T-helper 9 cell (primary cell): ENCODE data around the gene KCNH3.

Experiments
- DNase-seq: peaks from one replicate; pipeline ENCODE4 v3.0.0-alpha.2; 2020

KCNH3 gene

GRCh38 chr12:49564686-49565405 lies 26.0 kb downstream of the KCNH3 start:
- no peak for DNase-seq

DNA sequence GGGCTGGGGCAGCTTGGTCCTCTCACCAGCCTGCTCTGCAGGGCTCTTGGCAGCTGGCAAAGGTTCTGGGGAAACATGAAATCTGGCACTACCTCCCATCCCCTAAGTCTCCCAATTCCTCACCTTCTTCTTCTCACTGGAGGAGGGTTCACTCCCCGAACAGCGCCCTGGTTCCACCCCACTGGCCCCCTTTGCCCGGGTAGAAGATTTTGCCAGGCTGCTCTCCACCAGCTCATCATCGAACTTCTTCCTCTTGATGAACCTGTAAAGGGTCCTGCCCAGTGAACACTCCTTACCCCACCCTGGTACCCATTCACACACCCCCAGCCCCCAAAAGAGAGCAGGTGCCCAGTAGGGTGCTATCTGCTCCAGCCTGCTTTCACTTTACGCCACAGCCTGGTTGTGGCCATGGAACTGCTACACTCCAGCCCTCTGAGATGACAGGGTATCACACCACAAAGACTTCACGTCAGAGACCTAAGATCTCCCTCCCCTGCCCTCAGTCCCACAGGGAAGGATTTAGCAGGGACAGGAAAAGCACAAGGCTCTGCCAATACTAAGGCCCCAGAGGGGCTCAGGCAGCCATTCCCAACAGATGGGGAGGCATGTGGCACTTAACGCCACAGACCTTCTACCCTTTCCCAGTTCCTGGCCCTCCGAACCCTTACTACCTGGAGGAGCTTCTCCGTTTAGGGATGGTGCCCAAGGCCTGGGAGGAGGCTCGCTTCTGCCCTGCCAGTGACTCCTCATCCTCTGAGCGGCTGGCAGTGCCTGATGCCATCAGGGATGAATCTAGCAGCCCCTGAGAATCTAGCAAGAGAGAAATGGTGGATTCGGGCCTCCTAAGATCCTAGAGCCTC lies 26.8 kb downstream of the KCNH3 start:
- DNase-seq, result no peak

DNA sequence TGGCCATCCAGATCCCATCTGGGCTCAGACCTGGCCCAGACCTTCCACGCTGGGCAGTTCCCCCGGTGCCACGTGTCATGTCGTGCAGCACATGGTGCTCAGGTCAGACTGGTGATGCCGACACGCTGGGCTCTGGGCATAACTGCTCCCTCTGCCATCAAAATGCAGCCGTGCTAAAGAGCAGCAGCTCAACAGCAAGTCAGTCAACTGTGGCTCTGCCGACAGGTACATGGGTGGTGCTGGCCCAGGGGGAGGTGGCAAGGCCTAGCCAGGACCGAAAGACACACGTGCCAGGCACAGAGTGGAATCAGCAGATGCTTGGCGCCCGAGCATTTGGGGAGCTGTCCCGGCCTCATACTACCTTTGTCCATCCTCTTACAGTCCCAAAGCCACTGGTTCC lies 27.5 kb downstream of the KCNH3 start:
- DNase-seq, result no peak

- DNase-seq, result no peak
Measured at GRCh38 chr12:49567302-49567610, 28.4 kb downstream of the KCNH3 start.

DNA sequence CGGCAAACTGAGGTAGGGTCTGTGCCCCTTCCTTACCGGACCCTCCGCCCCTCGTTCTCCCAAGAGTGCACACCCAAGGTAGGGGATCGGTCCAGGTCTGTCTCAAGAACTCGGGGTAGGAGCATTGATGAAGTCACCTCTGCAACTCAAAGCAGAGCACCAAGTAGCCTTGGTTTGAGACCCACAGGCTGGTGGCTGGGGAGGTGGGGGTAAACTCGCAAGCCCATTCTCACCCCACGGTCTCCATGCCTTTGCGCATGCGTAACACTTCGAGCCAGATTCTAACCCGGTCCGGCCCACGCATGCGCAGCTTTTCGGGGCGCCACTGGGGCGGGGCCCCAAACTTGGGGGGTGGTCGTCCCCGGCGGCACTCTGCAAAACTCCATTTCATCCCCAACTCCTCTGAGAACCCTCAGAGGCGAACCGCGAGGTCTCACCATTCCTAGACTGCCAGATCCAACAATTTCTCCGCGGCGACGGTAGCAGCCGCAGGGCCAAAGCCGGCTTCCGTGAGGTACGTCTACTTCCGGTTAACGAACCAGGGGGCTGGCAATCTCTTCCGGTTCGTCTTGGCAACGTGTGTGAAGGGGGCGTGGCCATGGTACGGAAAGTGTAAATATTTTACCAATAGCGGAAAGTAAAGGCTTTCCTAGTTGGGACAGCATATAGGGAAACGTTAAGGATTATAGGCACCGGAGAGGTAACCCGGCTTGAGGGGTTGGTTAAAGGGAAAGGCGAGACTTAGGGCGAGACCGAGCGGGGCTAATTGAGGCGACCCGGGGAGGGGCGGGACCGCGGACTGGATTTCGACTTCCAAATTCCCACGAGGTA lies 29.0 kb downstream of the KCNH3 start, which contains the start of gene MCRS1:
MCRS1 (minus strand) TSS at position 532 of the 831 bp plus-strand sequence. CDS start 1,411 bp downstream, outside the sequence.
- DNase-seq, result peak; percentile 87

GRCh38 chr12:49568442-49569162 lies 29.8 kb downstream of the KCNH3 start:
- no peak for DNase-seq

GRCh38 chr12:49577589-49578315 lies 38.9 kb downstream of the KCNH3 start:
- DNase-seq, result no peak

- no peak for DNase-seq
Measured at GRCh38 chr12:49578471-49579112, 39.8 kb downstream of the KCNH3 start.

GRCh38 chr12:49580572-49581535 lies 42.0 kb downstream of the KCNH3 start:
- peak; percentile 40 for DNase-seq

GRCh38 chr12:49582201-49582600 lies 43.4 kb downstream of the KCNH3 start:
- no peak for DNase-seq

DNA sequence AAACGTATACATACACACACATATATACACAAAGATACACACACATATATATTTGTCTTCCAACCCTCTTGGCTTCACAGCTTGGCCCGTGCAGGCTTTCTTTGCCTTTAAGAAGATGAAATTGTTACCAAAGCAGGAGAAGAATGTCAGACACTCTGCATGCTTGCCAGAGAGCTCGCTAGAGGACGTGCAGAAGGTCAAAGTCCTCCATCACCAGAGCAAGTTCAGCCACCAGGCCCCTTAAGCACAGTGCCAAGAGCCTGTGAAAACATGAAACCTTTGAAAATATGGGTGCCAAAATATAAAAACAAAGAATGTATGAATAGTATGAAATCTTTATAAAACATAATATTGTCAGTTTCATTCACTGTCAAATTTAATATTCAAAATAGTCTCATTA lies 44.0 kb downstream of the KCNH3 start:
- no peak for DNase-seq

- no peak for DNase-seq
Measured at GRCh38 chr12:49583366-49584094, 44.7 kb downstream of the KCNH3 start.

- DNase-seq, result no peak
Measured at GRCh38 chr12:49584591-49584990, 45.8 kb downstream of the KCNH3 start.

DNA sequence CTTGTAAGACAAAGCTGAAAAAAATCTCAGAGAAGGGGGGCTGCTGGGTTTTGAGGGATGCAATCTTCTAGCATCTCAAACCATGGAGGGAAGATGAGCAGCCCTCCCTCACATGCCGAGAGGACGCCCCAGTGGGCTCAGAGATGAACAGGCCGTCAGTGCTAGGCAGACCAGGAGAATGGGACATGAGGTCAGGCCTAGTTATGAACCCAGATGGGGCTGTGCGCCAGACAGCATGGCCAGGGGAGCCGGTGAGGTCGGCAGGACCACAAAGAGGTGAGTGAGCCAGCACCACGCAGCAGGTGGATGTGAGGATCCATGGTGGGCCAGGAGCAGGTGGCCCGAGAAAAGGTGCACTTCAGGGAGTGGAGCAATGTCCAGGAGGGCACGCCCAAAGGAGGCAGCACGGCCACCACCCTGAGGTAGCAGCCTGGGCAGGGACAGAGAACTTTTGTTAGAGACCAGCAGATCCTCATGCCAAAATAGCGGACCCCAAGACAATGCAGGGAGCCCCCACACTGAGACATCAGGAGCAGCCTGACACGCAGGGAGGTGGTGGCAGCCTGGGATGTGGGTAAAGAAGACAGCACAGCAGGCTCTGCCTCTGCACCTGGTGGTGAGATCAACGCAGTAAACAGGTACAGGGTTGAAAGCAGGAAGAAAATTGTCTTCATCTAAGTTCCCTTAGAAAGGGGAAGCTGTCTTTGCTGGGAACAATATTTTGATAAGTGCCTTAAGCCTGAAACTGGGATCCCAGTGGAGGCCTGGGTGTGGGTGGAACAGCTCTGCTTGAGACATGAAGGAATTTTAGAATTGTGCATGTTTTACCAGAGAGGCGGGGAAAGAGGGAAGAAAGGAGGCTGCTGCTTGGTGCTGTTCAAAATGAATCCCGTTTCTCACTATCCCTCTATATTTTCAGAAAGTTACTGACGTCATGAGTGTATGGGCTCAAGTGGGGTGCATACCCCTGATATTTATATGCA lies 46.9 kb downstream of the KCNH3 start:
- DNase-seq, result no peak

DNA sequence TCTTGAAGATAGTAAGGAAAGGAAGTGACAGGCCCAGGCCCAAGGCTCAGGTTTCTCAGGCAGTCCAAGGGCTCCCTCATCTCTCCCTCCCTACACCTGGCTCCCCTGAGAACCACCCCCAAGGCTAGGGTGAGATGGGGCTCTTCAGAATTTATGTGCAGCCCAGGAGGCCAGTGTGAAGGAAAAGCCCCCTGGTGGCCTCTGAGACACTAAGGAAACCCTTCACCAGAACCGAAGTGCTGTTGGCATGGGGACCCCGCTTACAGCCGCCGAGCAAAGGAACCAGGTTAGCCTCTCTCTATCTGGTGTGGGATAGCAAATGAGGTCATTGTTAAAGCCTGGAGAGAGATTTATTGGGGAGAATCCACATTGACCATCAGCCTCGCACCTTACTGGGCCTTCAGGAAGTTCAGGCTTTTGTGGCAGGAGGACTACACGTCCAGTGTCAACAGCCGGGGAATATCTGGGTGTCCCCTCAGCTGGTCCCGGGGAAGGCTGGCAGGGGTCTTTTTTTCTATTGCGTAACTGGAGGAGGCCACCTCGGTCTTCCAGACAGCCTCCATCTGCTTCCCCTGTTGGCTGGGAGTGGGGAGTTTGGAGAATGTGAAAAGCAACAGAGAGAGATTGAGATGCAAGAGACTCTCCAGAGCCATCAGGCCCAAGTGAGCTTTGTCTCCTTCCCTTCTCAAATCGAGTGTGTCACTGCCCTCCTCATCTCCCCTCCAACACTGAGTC lies 48.5 kb downstream of the KCNH3 start:
- no peak for DNase-seq

DNA sequence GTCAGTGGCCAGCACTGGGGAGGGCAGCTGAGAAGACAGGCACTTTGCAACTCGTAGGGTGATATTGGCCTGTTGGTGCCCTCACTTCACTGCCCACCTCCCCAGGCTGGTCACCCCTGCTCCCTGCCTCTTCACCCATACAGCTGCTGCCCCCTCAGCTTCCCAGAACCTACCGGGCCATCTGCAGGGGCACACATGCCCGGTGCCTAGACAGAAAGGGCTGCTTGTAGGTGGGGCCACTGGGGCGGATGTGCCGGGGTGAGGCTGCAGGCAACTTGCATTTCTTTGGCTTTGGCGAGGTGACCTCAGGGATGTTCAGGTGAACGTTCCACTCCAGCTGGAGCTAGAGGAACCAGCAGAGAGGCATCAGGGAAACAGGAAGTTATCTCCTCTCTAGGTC lies 49.5 kb downstream of the KCNH3 start:
- DNase-seq, result no peak
